ENCODE results near the gene C8B.

The C8B gene

DNA sequence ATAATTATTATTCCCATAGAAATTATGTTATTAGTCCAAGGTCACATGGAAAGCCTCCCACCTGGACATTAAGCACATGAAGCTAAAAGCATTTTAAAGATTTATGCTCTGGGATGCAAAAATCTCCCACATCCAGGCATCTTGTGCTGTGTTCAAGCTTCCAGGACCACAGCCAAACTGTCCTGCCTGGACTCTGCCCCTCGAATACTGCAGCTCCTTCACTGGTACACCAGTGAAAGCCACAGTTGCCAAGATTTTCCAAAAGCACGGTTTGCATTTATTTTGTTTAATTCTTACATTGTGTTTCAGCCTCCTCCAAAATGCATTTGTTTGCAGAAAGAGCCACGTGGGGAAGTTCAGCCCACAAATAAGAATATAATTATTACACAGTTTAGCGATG is 38.6 kb downstream of the C8B start:
- DNase-seq, result no peak

DNA sequence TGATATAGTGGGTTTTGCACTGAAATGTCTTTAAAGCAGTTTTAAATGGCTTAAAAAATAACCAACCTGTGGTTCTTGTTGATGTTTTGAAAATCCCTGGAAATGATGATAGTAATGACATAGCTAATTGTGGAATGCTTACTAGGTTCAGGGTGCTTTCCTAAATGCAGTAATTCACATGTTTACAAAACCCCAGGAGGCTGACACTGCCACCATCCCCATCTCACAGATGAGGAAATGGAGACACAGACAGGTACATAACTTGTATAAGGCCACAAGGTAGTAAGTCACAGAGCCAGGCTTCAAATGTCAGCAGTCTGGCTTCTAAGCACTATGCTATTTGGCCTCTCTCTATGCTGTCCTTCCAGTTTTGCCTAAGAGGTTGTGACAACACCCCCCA is 40.6 kb downstream of the C8B start:
- no peak for DNase-seq

DNA sequence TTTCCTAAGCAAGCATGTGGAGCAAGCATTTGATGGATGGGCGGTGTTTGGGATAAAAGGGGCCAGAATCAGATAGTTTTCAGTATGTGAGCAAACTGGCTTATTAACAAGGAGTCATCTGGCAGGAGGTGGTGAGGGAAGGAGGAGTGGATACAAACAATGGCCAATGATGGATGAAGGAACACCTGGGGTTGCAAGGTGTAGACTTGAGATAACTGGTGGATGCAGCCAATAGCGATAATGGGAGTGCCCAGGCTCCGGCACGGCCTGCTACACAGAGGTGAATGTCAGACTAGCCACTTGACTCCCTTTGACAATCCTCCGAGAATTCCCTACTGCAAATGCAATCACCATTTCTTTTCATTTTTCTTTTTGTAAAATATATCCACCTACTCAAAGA is 41.7 kb downstream of the C8B start:
- no peak for DNase-seq

DNA sequence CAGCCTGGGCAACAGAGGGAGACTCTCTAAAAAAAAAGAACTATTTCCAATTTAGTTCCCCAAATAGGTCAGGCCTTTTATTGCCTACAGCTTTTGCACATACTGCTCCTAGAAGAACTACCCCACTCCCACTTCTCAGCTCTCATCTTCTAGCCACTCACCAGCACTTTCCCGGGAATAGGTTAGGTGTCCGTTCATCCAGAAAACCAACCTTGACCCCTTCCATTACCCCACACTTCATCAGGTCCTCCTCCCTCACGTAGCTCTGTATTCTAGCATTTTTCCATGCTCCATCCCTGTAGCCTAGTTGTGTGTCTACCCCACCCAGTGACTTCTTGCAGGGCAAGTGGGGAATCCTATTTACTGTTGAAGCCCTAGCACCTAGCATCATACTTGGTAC is 42.6 kb downstream of the C8B start:
- no peak for DNase-seq

DNA sequence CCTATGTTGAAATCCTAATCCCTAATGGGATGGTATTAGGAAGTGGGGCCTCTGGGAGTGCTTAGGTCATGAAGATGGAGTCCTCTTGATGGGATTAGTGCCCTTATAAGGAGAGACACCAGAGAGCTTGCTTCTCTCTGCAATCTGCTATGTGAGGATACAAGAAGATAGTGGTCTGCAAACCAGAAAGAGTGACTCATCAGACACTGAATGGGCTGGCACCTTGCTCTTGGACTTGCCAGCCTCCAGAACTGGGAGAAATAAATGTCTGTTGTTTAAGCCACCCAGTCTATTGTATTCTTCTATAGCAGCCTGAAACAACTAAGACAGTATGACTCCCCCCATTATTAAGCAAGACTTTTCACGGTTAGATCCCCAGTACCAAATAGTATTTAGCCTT is 43.3 kb downstream of the C8B start:
- no peak for DNase-seq

DNA sequence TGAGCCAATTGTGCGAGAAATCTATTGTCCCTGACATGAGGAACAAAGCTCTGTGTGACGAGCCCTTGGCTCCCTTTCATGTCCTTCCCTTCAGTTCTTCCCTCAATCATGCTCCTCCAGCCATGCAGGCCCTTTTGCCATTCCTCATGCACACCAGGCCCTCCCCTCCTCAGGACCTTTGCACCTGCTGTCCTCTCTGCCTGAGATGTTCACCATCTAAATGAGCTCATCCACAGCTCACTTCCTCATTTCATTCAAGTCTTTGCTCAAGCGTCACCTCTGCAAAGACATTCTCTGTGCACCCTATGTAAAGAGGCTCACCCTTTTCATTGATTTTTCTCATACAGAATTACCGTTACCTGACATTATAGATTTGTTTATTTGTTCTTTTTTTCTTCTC is 43.7 kb downstream of the C8B start:
- no peak for DNase-seq

DNA sequence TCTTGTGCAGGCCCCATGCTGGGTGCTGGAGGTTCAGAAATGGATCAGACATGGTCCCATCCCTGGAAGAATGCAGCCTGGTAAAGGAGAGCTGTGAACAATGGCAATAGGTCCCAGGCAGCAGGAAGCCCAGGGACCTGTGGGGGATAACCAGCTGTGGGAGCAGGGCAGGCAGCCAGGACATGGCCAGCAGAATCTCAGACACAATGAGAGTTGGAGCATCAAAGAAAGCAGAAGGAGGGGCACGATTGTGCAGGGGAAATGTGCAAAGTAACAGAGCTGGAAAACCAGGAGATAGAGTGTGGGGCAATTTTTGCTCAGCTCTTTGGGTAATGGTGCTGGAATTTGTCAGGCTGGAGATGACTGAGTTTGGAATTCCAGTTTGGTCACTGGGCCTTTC is 44.3 kb downstream of the C8B start:
- no peak for DNase-seq

DNA sequence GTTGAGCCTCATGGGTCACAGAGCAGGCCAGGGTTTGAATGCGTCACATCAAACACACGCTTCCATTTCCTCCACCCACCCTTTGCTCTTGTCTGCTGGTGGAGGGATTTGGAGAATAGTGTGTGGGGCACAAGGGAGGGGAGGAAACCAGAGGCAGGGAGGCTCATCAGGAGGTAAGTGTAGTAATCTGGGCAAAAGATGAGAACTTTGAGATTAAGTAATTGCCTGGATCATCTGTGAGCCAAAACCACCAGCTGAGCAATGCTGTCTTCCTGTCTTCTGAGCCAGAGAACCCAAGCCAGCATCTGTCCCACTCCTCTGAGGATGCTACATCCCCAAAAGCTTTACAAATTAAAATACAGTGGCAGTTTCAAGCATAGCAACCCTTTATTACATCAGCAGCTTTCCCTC is 45.2 kb downstream of the C8B start:
- DNase-seq, result no peak

DNA sequence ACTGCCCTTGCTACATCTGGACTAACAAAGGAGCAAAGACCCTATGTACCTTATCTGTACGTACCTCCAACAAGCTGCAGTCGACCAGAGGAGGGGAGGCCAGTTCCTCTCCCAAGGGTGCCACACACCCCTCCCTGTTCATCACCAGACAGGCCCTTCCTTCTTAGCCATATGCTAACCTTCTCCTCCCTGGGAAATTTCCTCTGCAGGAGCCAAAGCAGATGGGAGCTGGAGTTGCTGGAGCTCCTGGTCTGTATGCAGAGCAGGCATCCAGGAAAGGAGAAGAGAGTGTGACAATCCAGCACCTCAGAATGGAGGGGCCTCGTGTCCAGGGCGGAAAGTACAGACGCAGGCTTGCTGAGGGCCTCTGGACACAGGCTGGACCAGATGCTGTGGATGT is 48.5 kb downstream of the C8B start:
- DNase-seq, result no peak

DNA sequence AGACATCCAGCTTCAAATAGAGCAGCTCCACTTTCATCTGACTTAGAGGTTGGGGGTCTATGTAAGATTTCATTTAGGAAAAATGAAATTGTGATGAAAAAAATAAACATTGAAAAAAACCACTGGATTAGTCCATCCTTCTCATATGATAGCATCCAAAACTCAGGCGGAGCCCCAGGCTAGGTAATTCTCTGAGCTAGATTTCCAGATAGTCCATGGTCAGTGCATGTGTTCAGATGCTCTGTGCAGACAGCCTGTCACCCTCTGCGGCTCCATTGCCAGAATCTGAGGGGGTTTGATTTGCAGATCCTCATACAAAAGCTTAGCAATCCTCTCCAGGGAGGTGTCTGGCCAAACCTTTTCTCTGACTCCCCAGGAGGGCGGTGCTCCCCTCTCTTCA is 49.2 kb downstream of the C8B start:
- DNase-seq, result no peak

DNA sequence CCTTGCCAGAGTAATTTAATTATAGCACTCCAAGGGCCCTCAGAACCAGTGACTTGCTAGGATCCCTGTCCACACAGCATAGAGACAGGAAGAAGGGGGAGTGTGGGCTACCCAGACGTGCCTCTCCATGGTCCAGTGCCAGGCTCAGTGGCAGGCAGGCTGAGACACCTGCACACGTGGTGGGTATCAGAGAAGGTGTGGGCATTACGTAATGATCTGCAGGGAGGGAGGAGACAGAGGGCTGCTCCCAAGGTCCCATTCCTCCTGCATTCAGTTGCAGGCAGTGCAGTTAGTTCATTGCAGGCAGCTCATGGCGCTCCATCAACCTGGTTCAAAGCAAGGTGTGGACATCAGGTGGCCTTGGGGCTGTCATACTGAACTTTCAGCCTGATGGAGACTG is 49.9 kb downstream of the C8B start:
- DNase-seq, result no peak

DNA sequence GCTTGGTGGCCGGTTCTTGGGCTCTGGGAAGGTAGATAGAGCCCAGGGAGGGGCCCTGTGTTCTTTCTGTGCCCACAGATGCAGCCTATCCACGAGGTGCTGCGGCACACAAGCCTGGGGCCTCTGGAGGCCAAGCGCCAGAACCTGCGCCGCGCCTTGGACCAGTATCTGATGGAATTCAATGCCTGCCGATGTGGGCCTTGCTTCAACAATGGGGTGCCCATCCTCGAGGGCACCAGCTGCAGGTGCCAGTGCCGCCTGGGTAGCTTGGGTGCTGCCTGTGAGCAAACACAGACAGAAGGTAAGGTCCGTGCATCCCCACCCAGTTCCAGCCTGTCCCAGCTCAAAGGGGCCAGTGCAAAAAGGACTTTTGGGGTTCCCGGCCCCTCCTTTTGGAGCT is 53.5 kb downstream of the C8B start:
- no peak for DNase-seq

DNA sequence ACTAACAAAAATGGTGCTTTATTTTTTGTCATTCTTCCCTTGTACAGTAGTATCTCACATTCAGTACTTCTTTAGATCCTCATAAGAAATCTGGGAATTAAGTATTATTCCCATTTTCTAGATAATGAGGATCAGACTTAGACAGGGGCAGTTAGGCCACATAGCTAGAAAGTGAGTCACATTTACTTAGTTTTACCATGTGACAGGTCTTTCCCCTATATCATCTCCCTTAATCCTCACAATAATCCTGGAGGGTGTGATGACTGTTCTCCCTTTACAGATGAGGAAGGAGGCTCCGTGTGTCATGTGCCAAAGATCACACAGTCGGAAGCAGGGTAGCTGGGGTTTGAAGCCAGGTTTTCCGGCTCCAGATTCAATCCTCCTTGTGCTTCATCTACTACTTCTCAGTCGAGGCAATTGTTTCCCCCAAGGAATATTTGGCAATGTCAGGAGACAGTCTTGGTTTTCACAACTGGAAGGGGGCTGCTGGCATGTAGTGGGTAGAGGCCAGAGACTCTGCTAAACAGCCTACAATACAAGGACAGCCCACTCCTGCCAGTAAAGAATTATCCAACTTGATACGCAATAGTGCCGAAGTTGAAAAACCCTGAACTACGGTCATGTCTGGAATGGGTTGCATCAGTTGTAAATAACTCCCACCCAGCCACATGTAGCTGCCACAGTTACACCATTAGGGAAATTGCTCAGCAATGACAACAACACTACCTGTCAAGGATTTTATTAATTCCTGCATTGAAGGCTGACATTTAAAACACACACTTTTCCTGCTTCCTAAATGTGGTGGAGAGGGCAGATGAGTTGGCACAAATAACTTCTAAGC is 54.5 kb downstream of the C8B start:
- no peak for DNase-seq

DNA sequence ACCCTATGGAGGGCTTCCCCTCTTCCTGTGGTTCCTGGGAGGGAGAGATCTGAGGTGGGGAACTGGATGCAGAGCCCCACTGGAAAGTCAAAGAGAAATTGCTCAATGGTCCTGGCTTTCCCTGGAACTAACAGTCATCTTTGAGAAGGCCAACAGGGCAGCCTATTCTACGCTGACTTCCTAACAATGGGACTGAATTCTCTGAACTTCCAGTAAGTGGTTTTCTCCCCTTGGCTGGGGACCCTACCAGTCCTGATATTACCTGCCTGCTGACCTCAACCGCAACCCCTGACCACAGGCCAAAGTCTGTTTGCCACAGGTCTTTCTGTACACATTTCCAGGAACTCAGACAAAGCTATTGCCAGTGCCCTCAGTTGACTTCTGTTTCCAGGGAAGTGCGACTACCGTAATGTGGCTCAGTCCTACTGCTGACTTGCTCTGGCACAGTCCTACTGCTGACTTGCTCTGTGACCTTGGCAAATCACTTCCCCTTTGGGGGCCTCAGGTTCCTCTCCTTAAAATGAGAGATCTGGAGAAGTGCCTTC is 55.3 kb downstream of the C8B start:
- no peak for DNase-seq

DNA sequence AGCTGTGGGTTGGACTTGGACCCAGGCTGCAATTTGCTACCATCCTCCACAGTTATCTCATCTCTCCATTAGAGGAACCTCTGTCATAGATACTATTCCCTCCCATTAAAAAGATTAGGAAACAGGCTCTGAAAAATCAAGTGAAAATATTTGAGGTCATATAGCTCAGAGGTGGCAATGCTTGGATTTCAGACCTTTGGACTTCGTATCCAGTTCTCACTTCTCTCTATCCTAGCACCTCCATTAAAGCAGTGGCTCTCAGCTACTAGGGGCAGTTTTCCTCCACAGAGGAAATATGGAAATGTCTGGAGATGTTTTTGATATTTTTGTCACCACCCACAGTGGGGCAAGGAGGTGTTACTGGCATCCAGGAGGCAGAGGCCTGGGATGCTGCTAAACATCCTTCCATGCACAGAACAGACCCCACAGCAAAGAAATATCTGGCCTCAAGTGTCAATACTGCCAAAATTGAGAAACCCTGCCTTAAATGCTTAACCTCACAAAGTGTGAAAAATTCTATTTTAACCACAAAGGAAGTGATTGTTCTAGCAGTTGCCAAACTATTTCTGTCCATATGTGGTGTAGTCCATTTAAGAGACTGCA is 57.1 kb downstream of the C8B start:
- DNase-seq, result no peak

DNA sequence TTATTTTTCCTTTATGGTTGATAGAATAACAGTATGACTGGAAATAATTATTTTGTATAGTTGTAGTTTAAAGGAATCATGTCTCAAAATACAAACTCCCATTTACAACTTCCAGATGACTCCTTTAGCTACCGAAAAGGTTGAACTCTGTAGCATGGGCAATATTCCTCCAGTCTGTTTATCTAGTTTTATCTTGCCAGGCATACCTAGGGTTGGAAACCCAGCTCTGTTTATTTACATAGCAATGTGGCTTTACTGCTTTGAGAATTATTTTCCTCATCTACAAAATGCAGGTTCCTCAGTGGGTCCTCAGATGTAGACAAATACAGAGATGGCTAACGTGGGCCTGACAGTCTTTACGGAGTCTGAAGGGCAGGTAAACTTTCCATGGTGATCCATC is 60.1 kb downstream of the C8B start:
- DNase-seq, result no peak

DNA sequence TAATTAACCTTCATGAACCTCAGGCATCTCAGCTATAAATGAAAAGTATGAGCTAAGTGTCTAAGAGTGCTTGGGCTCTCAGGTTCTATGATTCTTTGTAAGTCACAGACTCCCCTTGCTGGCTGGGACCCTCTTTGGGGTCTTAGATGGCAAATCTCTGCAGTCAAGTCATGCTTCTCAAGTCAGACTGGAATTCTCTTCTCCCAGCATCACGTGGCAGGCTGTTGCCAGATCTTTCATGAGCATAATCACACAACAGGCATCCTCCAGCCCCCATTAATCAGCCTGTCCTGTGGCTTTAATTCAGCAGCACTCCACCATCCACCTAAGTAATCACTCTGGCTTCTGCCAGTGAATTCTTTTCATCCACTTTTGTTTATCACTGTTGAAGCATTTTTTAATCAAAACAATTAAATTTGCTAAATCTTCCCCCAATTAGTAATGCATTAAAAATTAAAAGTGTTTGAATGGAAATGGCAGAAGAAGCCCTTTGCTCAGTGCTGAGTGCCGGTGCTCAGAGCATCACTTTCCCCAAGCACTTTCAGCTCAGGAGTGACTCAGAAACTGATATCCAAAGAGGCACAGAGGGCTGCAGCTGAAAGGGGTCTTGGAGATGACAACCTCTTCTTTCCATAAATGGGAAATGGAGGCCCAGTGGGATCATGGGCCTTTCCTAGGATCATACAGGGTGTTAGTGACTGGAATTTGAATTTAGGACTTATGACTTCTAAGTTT is 61.0 kb downstream of the C8B start:
- DNase-seq, result no peak

DNA sequence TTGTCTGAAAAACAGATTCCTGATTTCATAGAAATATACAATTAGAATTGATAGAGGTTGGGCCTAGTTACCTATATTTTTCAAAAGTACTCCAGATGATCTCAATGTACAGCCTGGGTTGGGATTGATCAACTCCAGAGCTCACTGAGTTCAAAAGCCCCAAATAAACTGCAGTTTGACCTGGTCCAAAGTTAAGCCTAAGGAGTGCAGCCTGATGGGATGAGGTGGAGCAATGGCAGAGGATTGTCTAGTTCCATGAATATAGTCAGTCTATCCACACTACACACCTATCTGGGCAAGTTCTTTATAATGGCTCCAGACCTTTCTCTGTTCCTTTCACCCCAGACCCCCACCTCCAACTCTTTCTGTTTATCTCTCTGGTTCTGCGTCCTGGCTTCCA is 62.0 kb downstream of the C8B start:
- no peak for DNase-seq

DNA sequence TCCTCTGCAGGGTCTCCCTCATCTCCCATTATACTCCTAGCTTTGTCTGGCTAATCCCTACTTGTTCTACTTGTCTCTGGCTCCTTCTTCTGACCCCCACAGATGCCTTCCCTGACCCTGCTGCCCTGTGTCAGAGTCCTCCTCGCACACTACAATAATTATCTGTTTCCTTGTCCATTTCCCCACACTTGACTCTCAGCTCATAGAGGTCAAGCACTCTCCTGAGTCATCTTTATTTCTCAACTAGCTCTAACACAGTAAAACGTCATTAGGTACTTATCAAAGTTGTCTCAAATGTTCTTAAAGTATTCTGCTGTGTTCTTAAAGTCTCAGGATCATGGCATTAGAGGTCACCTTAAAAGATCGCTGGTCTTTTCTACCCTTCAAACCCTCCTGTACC is 64.1 kb downstream of the C8B start:
- no peak for DNase-seq

DNA sequence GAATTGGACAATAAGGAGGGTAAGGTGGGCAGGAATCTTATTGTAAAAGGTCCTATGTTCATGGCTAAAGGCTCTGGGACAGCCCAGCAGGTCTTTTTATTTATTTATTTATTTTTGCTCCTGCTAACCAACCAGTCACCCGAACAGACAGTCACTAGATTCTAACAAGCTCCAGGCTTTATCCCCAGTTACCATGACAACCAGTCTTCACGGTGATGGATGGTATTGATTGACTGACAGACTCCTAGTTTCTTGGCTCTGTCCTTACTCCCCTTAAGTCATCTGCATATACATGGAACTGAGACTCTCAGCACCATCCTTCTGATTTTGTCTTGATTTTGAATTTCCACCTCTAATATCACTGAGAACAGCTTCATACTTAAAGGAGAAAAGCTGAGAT is 66.9 kb downstream of the C8B start:
- no peak for DNase-seq

DNA sequence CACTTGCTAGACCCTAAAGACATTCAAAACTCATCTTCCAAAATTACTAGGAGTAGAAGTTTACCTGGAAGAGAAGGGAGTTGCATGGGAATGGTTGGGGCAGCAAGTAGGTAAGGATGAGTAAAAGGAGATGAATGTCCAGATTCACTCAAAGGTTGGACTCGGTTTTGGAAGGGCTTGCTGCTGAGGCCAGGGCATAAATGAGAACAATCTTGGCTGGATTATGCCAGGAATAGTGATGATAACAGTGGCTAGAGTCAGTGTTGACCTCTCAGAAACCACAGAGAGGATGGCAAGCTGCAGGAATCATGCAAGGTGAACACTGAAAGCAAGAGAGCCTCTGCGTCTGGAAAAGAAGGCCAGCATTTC is 67.8 kb downstream of the C8B start:
- DNase-seq, result no peak

DNA sequence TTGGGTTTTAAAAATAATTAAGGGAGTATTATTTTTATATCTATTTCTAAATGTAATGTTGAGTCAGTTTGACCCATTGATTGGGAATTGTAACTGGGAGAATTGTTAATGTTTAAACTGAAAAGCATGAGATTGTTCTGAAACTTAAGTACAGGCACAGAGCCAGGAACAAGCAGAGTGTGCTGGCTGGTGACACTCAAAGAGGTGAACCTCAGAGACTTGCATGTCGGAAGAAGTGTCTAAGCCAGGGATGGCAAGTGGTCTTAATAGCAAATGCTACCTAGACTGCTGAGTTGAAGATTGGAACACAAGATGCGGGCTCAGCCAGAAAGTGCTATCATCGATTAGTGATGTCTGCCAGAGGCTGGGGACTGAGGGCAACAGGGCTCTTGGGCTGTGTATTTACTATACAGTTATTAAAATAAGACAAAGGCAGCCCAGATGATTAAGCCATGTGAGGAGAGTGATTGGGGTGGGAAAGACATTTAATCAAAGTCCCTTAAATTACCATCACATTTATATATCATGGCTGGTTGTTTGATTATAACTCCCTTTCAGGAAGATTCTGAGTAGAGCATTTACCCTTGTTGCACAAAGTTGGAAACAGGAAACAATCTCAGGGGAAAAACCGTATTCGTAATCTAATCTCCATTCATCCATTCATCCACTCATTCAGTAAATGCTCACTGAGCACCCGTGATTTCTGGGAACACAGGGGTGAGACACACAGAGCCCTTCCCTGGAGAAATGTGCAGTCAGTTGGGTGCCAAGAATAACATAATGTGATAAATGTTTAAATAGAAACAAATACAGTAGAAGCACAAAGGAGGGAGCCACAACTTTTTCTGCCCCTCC is 68.4 kb downstream of the C8B start:
- no peak for DNase-seq

DNA sequence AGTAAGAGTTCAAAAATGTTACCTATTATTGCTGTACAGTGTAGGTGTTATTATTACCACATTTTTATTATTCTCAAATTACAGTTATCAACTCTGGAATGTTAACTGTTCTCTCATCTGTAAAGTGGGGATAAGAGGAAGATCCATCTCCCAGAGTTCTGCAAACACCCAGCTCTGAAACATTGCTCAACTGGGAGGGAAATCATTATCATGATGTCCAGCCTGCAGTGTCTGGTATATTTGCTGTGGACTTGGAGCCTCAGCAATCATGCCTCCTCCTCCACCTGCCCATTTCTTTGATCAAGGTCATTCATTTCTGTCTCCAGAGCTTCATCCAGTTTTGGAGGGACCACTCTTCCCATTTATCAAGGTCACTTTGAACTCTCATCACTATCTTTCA is 71.8 kb downstream of the C8B start:
- DNase-seq, result no peak

Measured in NCI-H526 treated with DMSO at 0.1 percent for 48 hours (cell line).